Cardiac fibroblast (primary cell): ENCODE results near the gene IVNS1ABP.
A peak's percentile ranks its signal among the peaks of the same experiment; 100 is the strongest.

ENCODE experiments used
- DNase-seq, 2 donors: peaks; one replicate each; pipeline versions ENCODE4 v3.0.0 to v3.0.0-alpha.2; 2010; ENCODE audit warnings: low read depth in 2 of 2
- H3K4me3 ChIP-seq, 2 donors: replicated peaks in 1 of 2; 1 replicate in 1 of 2; 2 replicates in 1 of 2; pipeline ENCODE4 v1.5.1; 2011; ENCODE audit warnings: low read depth in 2 of 2, low read length in 2 of 2, mild to moderate bottlenecking in 2 of 2, moderate library complexity in 1 of 2
- CTCF ChIP-seq: IDR thresholded peaks from one replicate; pipeline ENCODE4 v1.5.1; 2011; ENCODE audit warnings: low read depth, mild to moderate bottlenecking, low read length, inconsistent platforms

The IVNS1ABP gene

GRCh38 chr1:185288435-185288834, 28.6 kb downstream of the IVNS1ABP start:
- no peak overlapping the region for H3K4me3 ChIP-seq
- TF ChIP-seq CTCF: no peak

GRCh38 chr1:185287451-185287850, 29.6 kb downstream of the IVNS1ABP start:
- DNase-seq: no peak
- H3K4me3 ChIP-seq: no peak overlapping the region
- no peak for TF ChIP-seq CTCF

More at GRCh38 chr1:185288435-185288834, 28.6 kb downstream of the IVNS1ABP start:
- DNase-seq: no peak

GRCh38 chr1:185284533-185285276, 32.3 kb downstream of the IVNS1ABP start:
- DNase-seq: peak in 1 of 2 donors; percentile 51
- H3K4me3 ChIP-seq: no peak overlapping the region
- no peak for TF ChIP-seq CTCF

GRCh38 chr1:185284116-185284515, 32.9 kb downstream of the IVNS1ABP start:
- no peak overlapping the region for H3K4me3 ChIP-seq
- TF ChIP-seq CTCF: no peak
- DNase-seq: peak in 1 of 2 donors; percentile 21

GRCh38 chr1:185281245-185281644, 35.8 kb downstream of the IVNS1ABP start:
- no peak overlapping the region for H3K4me3 ChIP-seq
- TF ChIP-seq CTCF: no peak
- DNase-seq: no peak

GRCh38 chr1:185280589-185280988, 36.5 kb downstream of the IVNS1ABP start:
- H3K4me3 ChIP-seq: no peak overlapping the region
- DNase-seq: no peak
- TF ChIP-seq CTCF: no peak

- DNase-seq: peak in 1 of 2 donors; percentile 56
- H3K4me3 ChIP-seq: no peak overlapping the region
- TF ChIP-seq CTCF: no peak
Measured at GRCh38 chr1:185279571-185279970, 37.5 kb downstream of the IVNS1ABP start.
